Measurements from ENCODE around the gene PTPRD. TPM values are rescaled to one million over a fixed set of nuclear protein-coding genes. Genes with fewer than 3 reads are reported as not detected.

PTPRD gene
- total and polyA plus RNA-seq, 2 experiments from 2014 or later = 11.5 to 58.0 TPM

GRCh38 chr9:10339152-10339551 is 273.6 kb downstream of the PTPRD start (continued):
- TF ChIP-seq ZNF462 (CRISPR knock-in tag; IDR thresholded peaks at IDR 0.05) (no peak), REST (IDR thresholded peaks at IDR 0.05; ENCODE audit: unreplicated experiment) (no peak), ZNF331 (CRISPR knock-in tag; IDR thresholded peaks at IDR 0.05; ENCODE audit: low read depth) (no peak), NANOG (IDR thresholded peaks at IDR 0.05; ENCODE audit: borderline replicate concordance) (peak; percentile 77), EZH2 (IDR thresholded peaks at IDR 0.05; ENCODE audit: low read depth, unreplicated experiment) (no peak), CREB1 (CRISPR knock-in tag; IDR thresholded peaks at IDR 0.05; ENCODE audit: low read depth) (no peak), JUNB (IDR thresholded peaks at IDR 0.05; ENCODE audit: unreplicated experiment) (no peak)
